ENCODE data around the gene MARK1.
"Not testable (repeated sequence)": the region's sequence is repeated elsewhere in the genome, so short reads cannot be mapped to it uniquely, and the experiment has no call there.

The MARK1 gene

GRCh38 chr1:220611100-220611499 lies 83.2 kb downstream of the MARK1 start:
- not testable (repeated sequence) for H3K23ac ChIP-seq (ENCODE audit: low read depth, low read length, poor library complexity); H3K9ac ChIP-seq (ENCODE audit: low read depth, low read length, poor library complexity); H3K4me3 ChIP-seq (ENCODE audit: low read length in 2 of 2); H4K91ac ChIP-seq (ENCODE audit: low read depth, low read length, poor library complexity); H2AK5ac ChIP-seq (ENCODE audit: low read depth, low read length); H3K36me3 ChIP-seq (replicated peaks in 1 of 2; ENCODE audit: control insufficient read depth in 2 of 2, insufficient read depth in 2 of 2, low read length in 2 of 2); H3K79me1 ChIP-seq (ENCODE audit: low read depth, low read length); H3K27me3 ChIP-seq (ENCODE audit: control insufficient read depth in 3 of 3, insufficient read depth in 3 of 3, low read depth in 1 of 3, low read length in 3 of 3); H3K18ac ChIP-seq (ENCODE audit: low read length); H3K4me1 ChIP-seq (ENCODE audit: control insufficient read depth in 2 of 2, insufficient read depth in 1 of 2, low read depth in 1 of 2, low read length in 2 of 2); H2BK120ac ChIP-seq (ENCODE audit: low read depth, low read length); H3K27ac ChIP-seq (replicated peaks; ENCODE audit: low read length); H3K9me3 ChIP-seq (replicated peaks in 1 of 2; ENCODE audit: control insufficient read depth in 2 of 2, insufficient read depth in 1 of 2, low read depth in 1 of 2, low read length in 2 of 2); H3K4me2 ChIP-seq (ENCODE audit: insufficient read depth, low read length, poor library complexity, severe bottlenecking); H3K4ac ChIP-seq (ENCODE audit: low read length); H3K14ac ChIP-seq (ENCODE audit: low read length); H4K8ac ChIP-seq (ENCODE audit: low read depth, low read length); H2BK5ac ChIP-seq (ENCODE audit: low read length); H2AFZ ChIP-seq (ENCODE audit: low read length); H2BK12ac ChIP-seq (ENCODE audit: low read length); H2BK15ac ChIP-seq (ENCODE audit: low read length); DNase-seq (ENCODE audit: low spot score)
- WGBS, 2 donors (ENCODE audit: extremely low coverage in 2 of 2, insufficient read length in 2 of 2, insufficient replicate concordance in 1 of 2) = no CpG with 5 or more reads among the region's 11 CpGs

GRCh38 chr1:220616836-220617235 lies 88.9 kb downstream of the MARK1 start:
- Histone ChIP-seq H2BK15ac (ENCODE audit: low read length) (no peak overlapping the region), H3K14ac (ENCODE audit: low read length) (no peak overlapping the region), H2AFZ (ENCODE audit: low read length) (no peak overlapping the region), H4K8ac (ENCODE audit: low read depth, low read length) (no peak overlapping the region), H3K9me3 (replicated peaks in 1 of 2; ENCODE audit: control insufficient read depth in 2 of 2, insufficient read depth in 1 of 2, low read depth in 1 of 2, low read length in 2 of 2) (no peaks in the 10 kb centered on the region), H3K27me3 (ENCODE audit: control insufficient read depth in 3 of 3, insufficient read depth in 3 of 3, low read depth in 1 of 3, low read length in 3 of 3) (no peaks in the 10 kb centered on the region), H2BK120ac (ENCODE audit: low read depth, low read length) (no peak overlapping the region), H3K4me2 (ENCODE audit: insufficient read depth, low read length, poor library complexity, severe bottlenecking) (no peak overlapping the region), H2AK5ac (ENCODE audit: low read depth, low read length) (no peak overlapping the region), H3K27ac (replicated peaks; ENCODE audit: low read length) (no peak overlapping the region), H3K36me3 (replicated peaks in 1 of 2; ENCODE audit: control insufficient read depth in 2 of 2, insufficient read depth in 2 of 2, low read length in 2 of 2) (peaks cover 0 to 10% of the 10 kb centered on the region in 2 donors), H3K79me1 (ENCODE audit: low read depth, low read length) (no peaks in the 10 kb centered on the region), H3K18ac (ENCODE audit: low read length) (no peak overlapping the region), H2BK5ac (ENCODE audit: low read length) (no peak overlapping the region), H2BK12ac (ENCODE audit: low read length) (no peak overlapping the region), H3K9ac (ENCODE audit: low read depth, low read length, poor library complexity) (no peak overlapping the region), H3K4me1 (ENCODE audit: control insufficient read depth in 2 of 2, insufficient read depth in 1 of 2, low read depth in 1 of 2, low read length in 2 of 2) (no peaks in the 10 kb centered on the region), H4K91ac (ENCODE audit: low read depth, low read length, poor library complexity) (no peak overlapping the region), H3K4ac (ENCODE audit: low read length) (no peak overlapping the region), H3K23ac (ENCODE audit: low read depth, low read length, poor library complexity) (no peak overlapping the region), H3K4me3 (ENCODE audit: low read length in 2 of 2) (no peak overlapping the region)
- DNase-seq (ENCODE audit: low spot score) = no peak

- no peak overlapping the region for H2AFZ ChIP-seq (ENCODE audit: low read length)
- H2BK12ac ChIP-seq (ENCODE audit: low read length) = no peak overlapping the region
- DNase-seq (ENCODE audit: low spot score) = peak; percentile 15
- H2BK120ac ChIP-seq (ENCODE audit: low read depth, low read length) = no peak overlapping the region
- no peaks in the 10 kb centered on the region for H3K79me1 ChIP-seq (ENCODE audit: low read depth, low read length)
- H4K8ac ChIP-seq (ENCODE audit: low read depth, low read length) = no peak overlapping the region
- no peak overlapping the region for H2BK15ac ChIP-seq (ENCODE audit: low read length)
- H3K4me1 ChIP-seq (ENCODE audit: control insufficient read depth in 2 of 2, insufficient read depth in 1 of 2, low read depth in 1 of 2, low read length in 2 of 2) = peaks cover 3 to 4% of the 10 kb centered on the region in 2 donors
- H3K27me3 ChIP-seq (ENCODE audit: control insufficient read depth in 3 of 3, insufficient read depth in 3 of 3, low read depth in 1 of 3, low read length in 3 of 3) = no peaks in the 10 kb centered on the region
- no peak overlapping the region for H3K18ac ChIP-seq (ENCODE audit: low read length)
- no peak overlapping the region for H3K14ac ChIP-seq (ENCODE audit: low read length)
- no peak overlapping the region for H3K4ac ChIP-seq (ENCODE audit: low read length)
- H3K4me3 ChIP-seq (ENCODE audit: low read length in 2 of 2) = no peak overlapping the region
- no peak overlapping the region for H2BK5ac ChIP-seq (ENCODE audit: low read length)
- no peak overlapping the region for H4K91ac ChIP-seq (ENCODE audit: low read depth, low read length, poor library complexity)
- H3K9ac ChIP-seq (ENCODE audit: low read depth, low read length, poor library complexity) = no peak overlapping the region
- no peak overlapping the region for H2AK5ac ChIP-seq (ENCODE audit: low read depth, low read length)
- no peak overlapping the region for H3K4me2 ChIP-seq (ENCODE audit: insufficient read depth, low read length, poor library complexity, severe bottlenecking)
- H3K27ac ChIP-seq (replicated peaks; ENCODE audit: low read length) = peak overlapping the region; percentile 69
- peaks cover 0 to 1% of the 10 kb centered on the region in 2 donors for H3K9me3 ChIP-seq (replicated peaks in 1 of 2; ENCODE audit: control insufficient read depth in 2 of 2, insufficient read depth in 1 of 2, low read depth in 1 of 2, low read length in 2 of 2)
- no peak overlapping the region for H3K23ac ChIP-seq (ENCODE audit: low read depth, low read length, poor library complexity)
- WGBS, 2 donors (ENCODE audit: extremely low coverage in 2 of 2, insufficient read length in 2 of 2, insufficient replicate concordance in 1 of 2) = no CpG with 5 or more reads among the region's 5 CpGs
- H3K36me3 ChIP-seq (replicated peaks in 1 of 2; ENCODE audit: control insufficient read depth in 2 of 2, insufficient read depth in 2 of 2, low read length in 2 of 2) = peaks cover 7 to 12% of the 10 kb centered on the region in 2 donors
Observed at GRCh38 chr1:220628431-220628830, 100.5 kb downstream of the MARK1 start.

- H3K27me3 ChIP-seq (ENCODE audit: control insufficient read depth in 3 of 3, insufficient read depth in 3 of 3, low read depth in 1 of 3, low read length in 3 of 3) = no peaks in the 10 kb centered on the region
- no peak overlapping the region for H2AFZ ChIP-seq (ENCODE audit: low read length)
- H2BK5ac ChIP-seq (ENCODE audit: low read length) = no peak overlapping the region
- H3K4me2 ChIP-seq (ENCODE audit: insufficient read depth, low read length, poor library complexity, severe bottlenecking) = no peak overlapping the region
- no peak overlapping the region for H2AK5ac ChIP-seq (ENCODE audit: low read depth, low read length)
- H3K27ac ChIP-seq (replicated peaks; ENCODE audit: low read length) = no peak overlapping the region
- no peak overlapping the region for H2BK15ac ChIP-seq (ENCODE audit: low read length)
- no peaks in the 10 kb centered on the region for H3K79me1 ChIP-seq (ENCODE audit: low read depth, low read length)
- H4K91ac ChIP-seq (ENCODE audit: low read depth, low read length, poor library complexity) = no peak overlapping the region
- peaks cover 3 to 4% of the 10 kb centered on the region in 2 donors for H3K4me1 ChIP-seq (ENCODE audit: control insufficient read depth in 2 of 2, insufficient read depth in 1 of 2, low read depth in 1 of 2, low read length in 2 of 2)
- WGBS, 2 donors (ENCODE audit: extremely low coverage in 2 of 2, insufficient read length in 2 of 2, insufficient replicate concordance in 1 of 2) = no CpG with 5 or more reads among the region's 4 CpGs
- no peak overlapping the region for H2BK12ac ChIP-seq (ENCODE audit: low read length)
- H3K4me3 ChIP-seq (ENCODE audit: low read length in 2 of 2) = no peak overlapping the region
- no peak overlapping the region for H3K9ac ChIP-seq (ENCODE audit: low read depth, low read length, poor library complexity)
- H3K36me3 ChIP-seq (replicated peaks in 1 of 2; ENCODE audit: control insufficient read depth in 2 of 2, insufficient read depth in 2 of 2, low read length in 2 of 2) = peaks cover 2 to 21% of the 10 kb centered on the region in 2 donors
- no peak overlapping the region for H3K23ac ChIP-seq (ENCODE audit: low read depth, low read length, poor library complexity)
- DNase-seq (ENCODE audit: low spot score) = no peak
- H2BK120ac ChIP-seq (ENCODE audit: low read depth, low read length) = no peak overlapping the region
- H4K8ac ChIP-seq (ENCODE audit: low read depth, low read length) = no peak overlapping the region
- H3K14ac ChIP-seq (ENCODE audit: low read length) = no peak overlapping the region
- no peak overlapping the region for H3K4ac ChIP-seq (ENCODE audit: low read length)
- H3K9me3 ChIP-seq (replicated peaks in 1 of 2; ENCODE audit: control insufficient read depth in 2 of 2, insufficient read depth in 1 of 2, low read depth in 1 of 2, low read length in 2 of 2) = peaks cover 0 to 1% of the 10 kb centered on the region in 2 donors
- no peak overlapping the region for H3K18ac ChIP-seq (ENCODE audit: low read length)
Observed at GRCh38 chr1:220631238-220631815, 103.4 kb downstream of the MARK1 start.

Measured in neuronal stem cell (in vitro differentiated cells).